Activated naive CD8-positive, alpha-beta T cell treated with anti-CD3 and anti-CD28 coated beads, Interleukin-2, amount 50 U/mL, for 24 hours (primary cell): ENCODE measurements around the gene COX14.

Experiments used
- ATAC-seq: fragments of 150-1000 bp; cut with Tn5 transposase; one replicate; pipeline ENCODE4 v1.10.0; 2021
- DNase-seq: peaks from one replicate; pipeline ENCODE4 v3.0.0; 2021
- H3K27ac Mint-ChIP-seq: one replicate; pipeline ENCODE4 v1.8.0; 2021; ENCODE audit warnings: mild to moderate bottlenecking, mixed read lengths
- H3K27me3 Mint-ChIP-seq: one replicate; pipeline ENCODE4 v1.8.0; 2021; ENCODE audit warnings: mixed read lengths
- H3K36me3 Mint-ChIP-seq: one replicate; pipeline ENCODE4 v1.8.0; 2021; ENCODE audit warnings: low read depth, mixed read lengths
- H3K4me1 Mint-ChIP-seq: one replicate; pipeline ENCODE4 v1.8.0; 2021; ENCODE audit warnings: mixed read lengths
- H3K4me3 Mint-ChIP-seq: one replicate; pipeline ENCODE4 v1.8.0; 2021; ENCODE audit warnings: mild to moderate bottlenecking, moderate library complexity, mixed read lengths
- H3K9me3 Mint-ChIP-seq: one replicate; pipeline ENCODE4 v1.8.0; 2021; ENCODE audit warnings: mixed read lengths

The COX14 gene

GRCh38 chr12:50110127-50110761 is 1.8 kb upstream of the COX14 start:
- Mint-ChIP-seq H3K4me3 (peak overlapping the region; percentile 45), H3K9me3 (no peaks in the 10 kb centered on the region), H3K27me3 (no peaks in the 10 kb centered on the region), H3K4me1 (peaks cover 36% of the 10 kb centered on the region), H3K27ac (peak overlapping the region; percentile 50), H3K36me3 (peaks cover 8% of the 10 kb centered on the region)
- ATAC-seq (peak; percentile 16), DNase-seq (peak; percentile 40)

- Mint-ChIP-seq H3K27ac (peak overlapping the region; percentile 99), H3K4me1 (peaks cover 43% of the 10 kb centered on the region), H3K9me3 (no peaks in the 10 kb centered on the region), H3K27me3 (no peaks in the 10 kb centered on the region), H3K4me3 (peak overlapping the region; percentile 100), H3K36me3 (peaks cover 13% of the 10 kb centered on the region)
- ATAC-seq (no peak), DNase-seq (peak; percentile 30)
Measured at GRCh38 chr12:50110762-50111351, 1.2 kb upstream of the COX14 start.

- peak overlapping the region; percentile 100 for H3K4me3 Mint-ChIP-seq
- H3K4me1 Mint-ChIP-seq = peaks cover 47% of the 10 kb centered on the region
- no peaks in the 10 kb centered on the region for H3K9me3 Mint-ChIP-seq
- no peak for ATAC-seq
- H3K27me3 Mint-ChIP-seq = no peaks in the 10 kb centered on the region
- H3K36me3 Mint-ChIP-seq = peaks cover 16% of the 10 kb centered on the region
- peak overlapping the region; percentile 99 for H3K27ac Mint-ChIP-seq
- DNase-seq = no peak
Measured at GRCh38 chr12:50111395-50111692, 692 bp upstream of the COX14 start.

- Mint-ChIP-seq H3K27ac (peak overlapping the region; percentile 99), H3K9me3 (no peaks in the 10 kb centered on the region), H3K4me1 (peaks cover 55% of the 10 kb centered on the region), H3K36me3 (peaks cover 23% of the 10 kb centered on the region), H3K4me3 (peak overlapping the region; percentile 100), H3K27me3 (no peaks in the 10 kb centered on the region)
- ATAC-seq (no peak), DNase-seq (no peak)
Measured at GRCh38 chr12:50112456-50113218, 601 bp downstream of the COX14 start.

GRCh38 chr12:50117057-50117622 is 5.1 kb downstream of the COX14 start:
- no peaks in the 10 kb centered on the region for H3K9me3 Mint-ChIP-seq
- ATAC-seq (no peak), DNase-seq (no peak)
- no peaks in the 10 kb centered on the region for H3K27me3 Mint-ChIP-seq
- peaks cover 30% of the 10 kb centered on the region for H3K36me3 Mint-ChIP-seq
- no peak overlapping the region for H3K4me3 Mint-ChIP-seq
- peaks cover 36% of the 10 kb centered on the region for H3K4me1 Mint-ChIP-seq
- peak overlapping the region; percentile 59 for H3K27ac Mint-ChIP-seq

- Mint-ChIP-seq H3K4me3 (no peak overlapping the region), H3K4me1 (peaks cover 23% of the 10 kb centered on the region), H3K9me3 (no peaks in the 10 kb centered on the region), H3K27me3 (no peaks in the 10 kb centered on the region), H3K36me3 (peaks cover 31% of the 10 kb centered on the region), H3K27ac (no peak overlapping the region)
- DNase-seq (no peak), ATAC-seq (no peak)
Measured at GRCh38 chr12:50119387-50119786, 7.4 kb downstream of the COX14 start.

- Mint-ChIP-seq H3K36me3 (peaks cover 30% of the 10 kb centered on the region), H3K4me3 (no peak overlapping the region)
Measured at GRCh38 chr12:50120521-50120920, 8.5 kb downstream of the COX14 start.

GRCh38 chr12:50120953-50121352 is 8.9 kb downstream of the COX14 start:
- Mint-ChIP-seq H3K9me3 (no peaks in the 10 kb centered on the region), H3K27ac (no peak overlapping the region), H3K4me1 (peaks cover 24% of the 10 kb centered on the region), H3K27me3 (no peaks in the 10 kb centered on the region), H3K36me3 (peaks cover 25% of the 10 kb centered on the region), H3K4me3 (no peak overlapping the region)
- no peak for DNase-seq
- ATAC-seq = no peak

More at GRCh38 chr12:50120521-50120920, 8.5 kb downstream of the COX14 start:
- DNase-seq (no peak), ATAC-seq (no peak)
- Mint-ChIP-seq H3K4me1 (peaks cover 25% of the 10 kb centered on the region), H3K27ac (no peak overlapping the region), H3K27me3 (no peaks in the 10 kb centered on the region), H3K9me3 (no peaks in the 10 kb centered on the region)

GRCh38 chr12:50121641-50122040 is 9.6 kb downstream of the COX14 start:
- Mint-ChIP-seq H3K27ac (no peak overlapping the region), H3K4me3 (no peak overlapping the region), H3K9me3 (no peaks in the 10 kb centered on the region), H3K27me3 (no peaks in the 10 kb centered on the region), H3K36me3 (peaks cover 20% of the 10 kb centered on the region), H3K4me1 (peaks cover 17% of the 10 kb centered on the region)
- no peak for DNase-seq
- ATAC-seq = no peak

GRCh38 chr12:50123203-50123602 is 11.2 kb downstream of the COX14 start:
- no peak overlapping the region for H3K4me3 Mint-ChIP-seq

GRCh38 chr12:50127546-50127945 is 15.5 kb downstream of the COX14 start:
- Mint-ChIP-seq H3K27ac (no peak overlapping the region), H3K4me1 (peaks cover 15% of the 10 kb centered on the region), H3K9me3 (no peaks in the 10 kb centered on the region), H3K4me3 (no peak overlapping the region), H3K36me3 (peaks cover 42% of the 10 kb centered on the region), H3K27me3 (no peaks in the 10 kb centered on the region)
- DNase-seq (no peak), ATAC-seq (no peak)

More at GRCh38 chr12:50123203-50123602, 11.2 kb downstream of the COX14 start:
- Mint-ChIP-seq H3K27ac (no peak overlapping the region), H3K9me3 (no peaks in the 10 kb centered on the region), H3K27me3 (no peaks in the 10 kb centered on the region), H3K36me3 (peaks cover 20% of the 10 kb centered on the region), H3K4me1 (peaks cover 14% of the 10 kb centered on the region)
- no peak for ATAC-seq
- DNase-seq = no peak

- peaks cover 50% of the 10 kb centered on the region for H3K36me3 Mint-ChIP-seq
- no peak for DNase-seq
- no peak for ATAC-seq
- H3K9me3 Mint-ChIP-seq = no peaks in the 10 kb centered on the region
- H3K27ac Mint-ChIP-seq = no peak overlapping the region
- H3K4me1 Mint-ChIP-seq = peaks cover 19% of the 10 kb centered on the region
- no peak overlapping the region for H3K4me3 Mint-ChIP-seq
- no peaks in the 10 kb centered on the region for H3K27me3 Mint-ChIP-seq
Measured at GRCh38 chr12:50129290-50129689, 17.3 kb downstream of the COX14 start.

GRCh38 chr12:50132505-50133135 is 20.6 kb downstream of the COX14 start:
- ATAC-seq (no peak), DNase-seq (no peak)
- H3K4me3 Mint-ChIP-seq = no peak overlapping the region
- peaks cover 62% of the 10 kb centered on the region for H3K36me3 Mint-ChIP-seq
- H3K9me3 Mint-ChIP-seq = no peaks in the 10 kb centered on the region
- H3K27ac Mint-ChIP-seq = peak overlapping the region; percentile 64
- H3K27me3 Mint-ChIP-seq = no peaks in the 10 kb centered on the region
- H3K4me1 Mint-ChIP-seq = peaks cover 8% of the 10 kb centered on the region

- H3K4me1 Mint-ChIP-seq = peaks cover 2% of the 10 kb centered on the region
- DNase-seq (no peak), ATAC-seq (no peak)
- no peaks in the 10 kb centered on the region for H3K9me3 Mint-ChIP-seq
- no peaks in the 10 kb centered on the region for H3K27me3 Mint-ChIP-seq
- peaks cover 28% of the 10 kb centered on the region for H3K36me3 Mint-ChIP-seq
- no peak overlapping the region for H3K4me3 Mint-ChIP-seq
- no peak overlapping the region for H3K27ac Mint-ChIP-seq
Measured at GRCh38 chr12:50142993-50143392, 31.0 kb downstream of the COX14 start.
